ENCODE measurements around the gene DTNB. TPM values are rescaled to one million over a fixed set of nuclear protein-coding genes. Genes with fewer than 3 reads are reported as not detected.

Gene DTNB
- total and polyA plus RNA-seq, 2 donors (not counting 3 experiments of a cell fraction or from before 2014, with no cell fraction given), result 11.5 to 17.0 TPM

GRCh38 chr2:25355270-25355669 is 318.1 kb downstream of the DTNB start:
- Histone ChIP-seq H3K27ac (ENCODE audit: insufficient read depth, low read depth, low read length) (no peak overlapping the region), H2AFZ (ENCODE audit: low read depth, low read length) (no peak overlapping the region)
- FAIRE-seq, result no peak

More at GRCh38 chr2:25355270-25355669, 318.1 kb downstream of the DTNB start:
- no peaks in the 10 kb centered on the region for H4K20me1 ChIP-seq (replicated peaks; ENCODE audit: control insufficient read depth, extremely low read depth, insufficient read depth, low read length)
- H3K9ac ChIP-seq (replicated peaks; ENCODE audit: extremely low read depth, insufficient read depth, low read length), result no peak overlapping the region
- H3K9me1 ChIP-seq (replicated peaks; ENCODE audit: control insufficient read depth, extremely low read depth, insufficient read depth, low read length), result no peaks in the 10 kb centered on the region
- H3K36me3 ChIP-seq (ENCODE audit: control insufficient read depth in 2 of 2, extremely low read depth in 1 of 2, insufficient read depth in 2 of 2, low read length in 2 of 2), result no peaks in the 10 kb centered on the region
- H3K9me3 ChIP-seq (replicated peaks; ENCODE audit: control insufficient read depth, insufficient read depth, low read length), result no peaks in the 10 kb centered on the region
- dilution Hi-C loops (cut with MboI; ENCODE audit: extremely low pct_ligation_motif_present, low sequenced_read_pairs), result no loop called here
- no peaks in the 10 kb centered on the region for H3K4me1 ChIP-seq (ENCODE audit: control insufficient read depth, extremely low read depth, insufficient read depth, low read length)
- H3K4me2 ChIP-seq (ENCODE audit: insufficient read depth, low read length), result no peak overlapping the region
- H3K4me3 ChIP-seq (replicated peaks in 1 of 3; ENCODE audit: insufficient read depth in 1 of 3, low read depth in 1 of 3, low read length in 3 of 3), result no peak overlapping the region
- intact Hi-C loops (cut with micrococcal nuclease), result no loop called here
- BruUV-seq (replicated peaks), result no TSS peak
- ChIA-PET CTCF (no interaction called here), POLR2A (no interaction called here)
- TF ChIP-seq POLR2A (IDR thresholded peaks at IDR 0.05; ENCODE audit: low read depth, low read length) (no peak), CTCF (IDR thresholded peaks at IDR 0.05; ENCODE audit: extremely low read depth in 1 of 2, insufficient read depth in 1 of 2, low read depth in 1 of 2, low read length in 2 of 2) (no peak), GATA2 (IDR thresholded peaks at IDR 0.05; ENCODE audit: insufficient read depth, insufficient read length, low read depth, low read length) (no peak), POLR2AphosphoS5 (IDR thresholded peaks at IDR 0.05; ENCODE audit: insufficient read depth, low read depth, low read length) (no peak), EZH2 (IDR thresholded peaks at IDR 0.05; ENCODE audit: borderline replicate concordance, low read depth, low read length, severe bottlenecking) (no peak), FOS (IDR thresholded peaks at IDR 0.05; ENCODE audit: borderline replicate concordance, insufficient read depth, low read length) (no peak), MAX (IDR thresholded peaks at IDR 0.05; ENCODE audit: insufficient read depth, insufficient read length) (no peak), MYC (IDR thresholded peaks at IDR 0.05; ENCODE audit: low read depth, low read length) (no peak)
- peaks cover 0 to 4% of the 10 kb centered on the region in 2 experiments for H3K27me3 ChIP-seq (ENCODE audit: control insufficient read depth in 2 of 2, insufficient read depth in 2 of 2, low read length in 2 of 2)
- DNase-seq (ENCODE audit: low read depth, low spot score), result no peak
- no peaks in the 10 kb centered on the region for H3K79me2 ChIP-seq (ENCODE audit: control insufficient read depth, insufficient read depth, low read length)
